HEK293T (cell line): Measurements from ENCODE around the gene SAA4.

Experiments
- BHLHE40 ChIP-seq: fragments of 450-650 bp; IDR thresholded peaks from 2 replicates; pipeline ENCODE4 v1.6.1; 2016; ENCODE audit warnings: mild to moderate bottlenecking, moderate library complexity, borderline replicate concordance
- ELF4 ChIP-seq: fragments of 450-650 bp; IDR thresholded peaks from 2 replicates; pipeline ENCODE4 v1.6.1; 2017; ENCODE audit warnings: antibody characterized with exemption
- FOXK2 ChIP-seq: fragments of 450-650 bp; IDR thresholded peaks from 2 replicates; pipeline ENCODE4 v1.6.1; 2016; ENCODE audit warnings: mild to moderate bottlenecking
- FOXM1 ChIP-seq: fragments of 450-650 bp; IDR thresholded peaks from 2 replicates; pipeline ENCODE4 v1.6.1; 2017; ENCODE audit warnings: mild to moderate bottlenecking, borderline replicate concordance
- HDGF ChIP-seq: fragments of 450-650 bp; IDR thresholded peaks from 2 replicates; pipeline ENCODE4 v1.6.1; 2017; ENCODE audit warnings: antibody characterized with exemption, borderline replicate concordance
- L3MBTL2 ChIP-seq: fragments of 450-650 bp; conservative IDR thresholded peaks from 2 replicates; pipeline ENCODE4 v1.6.1; 2016; ENCODE audit warnings: mild to moderate bottlenecking
- NFRKB ChIP-seq: fragments of 450-650 bp; IDR thresholded peaks from 2 replicates; pipeline ENCODE4 v1.6.1; 2016; ENCODE audit warnings: mild to moderate bottlenecking, moderate library complexity
- SP1 ChIP-seq: fragments of 450-650 bp; IDR thresholded peaks from 2 replicates; pipeline ENCODE4 v1.6.1; 2017
- TARDBP ChIP-seq: fragments of 450-650 bp; IDR thresholded peaks from 2 replicates; pipeline ENCODE4 v1.6.1; 2016
- ZNF384 ChIP-seq: fragments of 450-650 bp; IDR thresholded peaks from 2 replicates; pipeline ENCODE4 v1.6.1; 2016

DNA sequence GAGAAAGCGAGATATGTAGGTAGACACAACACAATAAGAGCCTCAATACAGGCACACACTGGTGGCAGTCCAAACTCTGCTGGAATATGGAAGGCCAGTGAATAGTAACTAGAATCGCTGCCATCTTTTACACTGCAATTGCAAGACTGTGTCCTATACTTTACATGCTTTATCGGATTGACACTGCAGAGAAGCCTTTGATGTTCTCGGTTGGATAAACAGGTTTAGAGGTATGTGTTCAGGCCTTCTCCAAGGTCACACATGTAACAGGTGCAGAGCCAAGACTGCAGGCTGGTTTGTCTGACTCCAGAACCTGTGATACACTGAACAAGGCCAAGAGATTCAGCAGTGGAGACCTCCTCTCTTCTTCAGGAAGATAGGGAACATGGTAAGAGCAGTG lies 34.6 kb upstream of the SAA4 start:
- TF ChIP-seq HDGF (no peak), FOXM1 (no peak), NFRKB (no peak), ELF4 (no peak), BHLHE40 (no peak), TARDBP (no peak), SP1 (no peak), L3MBTL2 (no peak), ZNF384 (no peak), FOXK2 (no peak)
